ENCODE data around the gene TAMALIN.
A peak's percentile ranks its signal among the peaks of the same experiment; 100 is the strongest.

The TAMALIN gene

GRCh38 chr12:51962737-51963136 lies 44.0 kb upstream of the TAMALIN start:
- no peak overlapping the region for H3K4me3 ChIP-seq (ENCODE audit: low read length)
- no peak for DNase-seq (ENCODE audit: low read depth)
- TF ChIP-seq CTCF (conservative IDR thresholded peaks at IDR 0.05; ENCODE audit: low read depth, low read length) = no peak

DNA sequence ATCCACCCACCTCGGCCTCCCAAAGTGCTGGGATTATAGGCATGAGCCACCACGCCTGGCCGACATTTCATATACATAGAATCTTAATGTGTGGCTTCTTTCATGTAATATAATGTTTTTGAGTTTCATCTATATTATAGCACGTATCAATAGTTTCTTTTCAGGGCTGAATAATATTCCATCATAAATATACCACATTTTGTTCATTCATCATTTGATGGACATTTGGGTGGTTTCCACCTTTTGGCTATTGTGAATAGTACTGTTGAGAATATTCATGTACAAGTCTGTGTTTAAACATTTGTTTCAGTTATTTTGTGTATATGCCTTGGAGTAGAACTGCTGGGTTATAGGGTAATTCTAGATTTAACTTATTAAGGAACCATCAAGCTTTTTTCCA lies 43.3 kb upstream of the TAMALIN start:
- H3K4me3 ChIP-seq (ENCODE audit: low read length) = no peak overlapping the region
- DNase-seq (ENCODE audit: low read depth) = no peak
- no peak for TF ChIP-seq CTCF (conservative IDR thresholded peaks at IDR 0.05; ENCODE audit: low read depth, low read length)

DNA sequence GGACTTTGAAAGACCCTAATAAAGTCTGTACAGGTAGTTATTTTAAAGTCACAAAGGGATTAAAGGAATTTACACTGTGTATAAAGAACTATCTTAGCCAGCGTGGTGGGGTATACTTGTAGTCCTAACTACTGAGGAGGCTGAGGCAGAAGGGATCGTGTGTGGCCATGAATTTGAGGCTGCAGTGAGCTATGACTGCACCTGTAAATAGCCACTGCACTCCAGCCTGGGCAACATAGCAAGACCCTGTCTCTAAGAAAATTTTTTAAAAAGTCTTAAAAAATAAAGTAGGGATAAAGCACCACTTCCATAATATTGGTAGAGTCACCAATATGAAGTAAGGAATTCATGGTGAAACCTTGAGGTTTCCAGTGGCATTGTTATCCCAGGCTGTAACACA lies 37.1 kb upstream of the TAMALIN start:
- no peak for DNase-seq (ENCODE audit: low read depth)
- TF ChIP-seq CTCF (conservative IDR thresholded peaks at IDR 0.05; ENCODE audit: low read depth, low read length) = no peak
- H3K4me3 ChIP-seq (ENCODE audit: low read length) = no peak overlapping the region

DNA sequence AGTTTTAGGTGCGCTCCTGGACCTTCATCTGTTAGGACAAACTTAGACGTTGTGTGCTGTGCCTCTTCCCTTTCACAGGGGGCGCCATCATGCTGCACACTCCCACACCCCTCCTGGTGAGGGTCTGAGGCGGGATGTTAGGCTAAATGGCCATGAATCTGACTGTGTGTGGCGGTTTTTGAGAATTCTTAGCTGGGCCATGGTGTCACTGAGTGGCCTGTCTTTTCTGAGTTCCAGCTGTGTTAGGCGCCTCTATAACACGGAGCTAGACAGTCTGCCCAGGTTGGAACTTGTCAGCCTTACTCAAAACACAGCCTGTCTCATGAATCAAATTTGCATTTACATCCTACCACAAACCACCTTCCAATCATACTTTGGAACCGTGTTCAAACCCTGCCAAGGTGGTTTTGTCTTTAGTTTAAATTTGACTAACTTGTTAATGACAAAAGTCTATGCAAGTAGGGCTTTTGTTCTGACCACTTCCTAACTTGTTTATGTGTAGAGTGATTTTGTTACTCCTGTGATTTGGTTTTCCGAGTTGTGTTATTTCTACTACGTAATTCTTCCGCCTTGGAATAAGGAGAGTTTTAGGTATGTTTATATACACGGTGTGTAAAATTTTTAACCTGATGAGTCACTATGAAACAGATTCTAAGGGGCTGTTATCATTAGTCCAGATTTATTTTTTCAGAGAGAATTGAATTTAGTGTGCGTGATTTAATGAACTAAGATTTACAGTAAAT lies 35.7 kb upstream of the TAMALIN start:
- TF ChIP-seq CTCF (conservative IDR thresholded peaks at IDR 0.05; ENCODE audit: low read depth, low read length) = peak; percentile 74
- no peak overlapping the region for H3K4me3 ChIP-seq (ENCODE audit: low read length)
- no peak for DNase-seq (ENCODE audit: low read depth)

GRCh38 chr12:51971679-51972421 lies 34.9 kb upstream of the TAMALIN start:
- no peak for TF ChIP-seq CTCF (conservative IDR thresholded peaks at IDR 0.05; ENCODE audit: low read depth, low read length)
- no peak overlapping the region for H3K4me3 ChIP-seq (ENCODE audit: low read length)
- DNase-seq (ENCODE audit: low read depth) = no peak

- TF ChIP-seq CTCF (conservative IDR thresholded peaks at IDR 0.05; ENCODE audit: low read depth, low read length) = no peak
- DNase-seq (ENCODE audit: low read depth) = no peak
- no peak overlapping the region for H3K4me3 ChIP-seq (ENCODE audit: low read length)
Measured at GRCh38 chr12:51972422-51972812, 34.3 kb upstream of the TAMALIN start.

DNA sequence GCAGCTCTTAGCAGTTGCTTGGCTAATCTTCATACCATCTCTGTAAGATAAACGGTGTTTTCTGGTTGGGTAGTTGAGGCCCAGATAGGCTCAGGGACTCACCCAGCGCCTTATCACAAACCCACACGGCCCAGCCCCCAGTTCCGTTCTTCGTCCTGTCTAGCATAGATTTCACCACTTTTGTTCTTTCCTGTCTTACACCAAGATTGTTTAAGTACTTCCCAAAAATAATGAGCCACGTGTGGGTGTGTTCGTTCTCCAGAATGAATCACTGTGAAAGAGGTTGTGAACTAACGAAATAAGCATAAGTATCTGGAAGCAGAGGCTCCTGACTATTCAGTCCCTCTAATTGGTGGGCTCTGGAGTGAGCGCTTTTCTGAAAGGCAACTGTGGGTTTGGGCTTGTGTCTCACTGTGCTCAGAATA lies 33.9 kb upstream of the TAMALIN start:
- no peak for TF ChIP-seq CTCF (conservative IDR thresholded peaks at IDR 0.05; ENCODE audit: low read depth, low read length)
- no peak overlapping the region for H3K4me3 ChIP-seq (ENCODE audit: low read length)
- peak; percentile 40 for DNase-seq (ENCODE audit: low read depth)

All from retinal pigment epithelial cell (primary cell).